ENCODE measurements around the gene ZNF628.
A peak's percentile ranks its signal among the peaks of the same experiment; 100 is the strongest.

ZNF628 gene

DNA sequence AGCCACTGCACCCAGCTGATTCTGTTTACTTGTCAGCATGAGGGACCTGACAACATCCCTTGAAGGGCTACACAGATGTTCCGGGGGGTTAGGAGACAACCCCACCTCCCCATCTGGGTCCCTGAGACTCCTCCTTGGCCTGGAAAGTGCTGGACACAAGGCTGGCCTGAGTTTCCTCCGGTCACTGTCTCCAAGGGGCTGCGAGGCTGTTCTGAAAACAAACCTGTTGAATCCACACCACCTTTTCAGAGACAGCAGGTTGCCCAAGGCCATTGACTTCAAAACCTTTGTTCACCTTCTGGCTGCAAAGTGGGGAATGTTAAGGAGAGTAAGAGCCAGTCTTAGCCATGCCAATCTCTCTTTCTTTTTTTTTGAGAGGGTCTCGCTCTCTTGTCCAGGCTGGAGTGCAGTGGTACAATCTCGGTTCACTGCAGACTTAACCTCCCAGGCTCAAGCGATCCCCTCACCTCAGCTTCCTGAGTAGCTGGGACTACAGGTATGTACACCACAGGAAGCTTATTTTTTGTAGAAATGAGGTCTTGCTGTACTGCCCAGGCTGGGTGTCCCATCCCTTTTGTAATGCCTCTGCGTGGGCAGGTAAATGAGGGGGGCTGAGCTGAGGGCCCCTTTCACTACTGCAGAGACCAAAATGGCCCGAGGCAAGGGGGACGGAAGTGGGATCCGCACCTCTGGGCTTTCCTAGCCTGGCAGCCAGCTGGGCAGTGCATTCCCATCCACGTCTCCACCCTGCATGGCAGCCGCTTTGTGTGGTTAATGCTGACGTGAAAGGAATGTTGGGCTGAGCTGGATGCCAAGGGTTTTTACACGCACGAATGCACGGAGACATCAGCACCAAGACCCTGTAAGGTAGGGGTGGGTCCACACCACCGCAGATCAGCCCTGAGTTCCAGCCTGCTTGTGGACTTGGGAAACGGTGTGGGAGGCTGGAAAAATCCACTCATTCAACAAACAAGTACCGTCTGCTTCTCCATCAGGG, 1.9 kb upstream of the ZNF628 start:
- Histone ChIP-seq H2AFZ (ENCODE audit: insufficient read depth, low read length, poor library complexity) (no peak overlapping the region), H3K4me2 (ENCODE audit: low read length) (no peak overlapping the region), H3K27ac (ENCODE audit: low read depth, low read length) (no peak overlapping the region), H4K12ac (ENCODE audit: low read depth, low read length) (peak overlapping the region; percentile 1), H3K79me2 (ENCODE audit: control insufficient read depth, insufficient read depth, low read length, poor library complexity) (no peaks in the 10 kb centered on the region), H3K79me1 (ENCODE audit: low read length) (peaks cover 4% of the 10 kb centered on the region), H4K91ac (ENCODE audit: low read depth, low read length) (peak overlapping the region; percentile 42), H3K9me3 (ENCODE audit: insufficient read depth, low read depth, low read length) (no peaks in the 10 kb centered on the region), H3K4me1 (ENCODE audit: control insufficient read depth in 1 of 2, insufficient read depth in 2 of 2, low read length in 2 of 2) (peaks cover 4 to 8% of the 10 kb centered on the region in 2 experiments), H3K14ac (ENCODE audit: low read length) (no peak overlapping the region), H3K4me3 (ENCODE audit: low read depth, low read length) (no peak overlapping the region), H3K9ac (ENCODE audit: low read length) (no peak overlapping the region), H2BK12ac (ENCODE audit: low read length) (peak overlapping the region; percentile 5), H3K23ac (ENCODE audit: low read length) (no peak overlapping the region), H3K18ac (ENCODE audit: low read length) (no peak overlapping the region), H2AK5ac (ENCODE audit: low read length) (no peak overlapping the region), H3K36me3 (ENCODE audit: control insufficient read depth in 1 of 2, insufficient read depth in 2 of 2, low read length in 2 of 2) (no peaks in the 10 kb centered on the region), H2BK5ac (ENCODE audit: low read depth, low read length, poor library complexity) (no peak overlapping the region), H2BK120ac (ENCODE audit: insufficient read depth, low read length, poor library complexity) (no peak overlapping the region), H3K27me3 (ENCODE audit: insufficient read depth, low read length) (no peaks in the 10 kb centered on the region), H4K8ac (ENCODE audit: low read depth, low read length) (no peak overlapping the region), H3K4ac (ENCODE audit: low read depth, low read length) (no peak overlapping the region)
- no CpG with 5 or more reads among the region's 19 CpGs for WGBS (ENCODE audit: extremely low coverage, insufficient coverage, insufficient read length)
- no peak for DNase-seq

DNA sequence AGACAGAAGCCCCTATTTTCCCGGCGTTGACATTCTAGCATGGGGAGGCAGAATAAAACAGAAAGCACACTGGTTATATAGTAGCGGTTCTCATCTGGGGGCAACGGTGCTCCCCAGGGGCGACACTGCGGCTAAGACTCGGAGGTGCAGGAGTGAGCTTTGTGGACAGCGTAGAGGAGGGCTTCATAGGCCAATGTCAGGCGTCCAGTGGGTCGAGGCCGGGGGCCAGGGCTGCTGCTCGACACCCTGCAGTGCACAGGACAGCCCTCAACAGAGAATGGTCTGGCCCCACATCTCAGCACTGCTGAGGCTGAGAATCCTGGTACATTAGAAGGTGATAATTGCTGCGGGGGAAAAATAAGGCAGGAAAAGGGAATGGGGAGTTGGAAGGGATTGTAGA, 1.5 kb downstream of the ZNF628 start:
- Histone ChIP-seq H3K18ac (ENCODE audit: low read length) (no peak overlapping the region), H3K79me2 (ENCODE audit: control insufficient read depth, insufficient read depth, low read length, poor library complexity) (no peaks in the 10 kb centered on the region), H3K9ac (ENCODE audit: low read length) (no peak overlapping the region), H4K8ac (ENCODE audit: low read depth, low read length) (no peak overlapping the region), H3K4me2 (ENCODE audit: low read length) (no peak overlapping the region), H3K4me3 (ENCODE audit: low read depth, low read length) (no peak overlapping the region), H3K79me1 (ENCODE audit: low read length) (peaks cover 4% of the 10 kb centered on the region), H3K14ac (ENCODE audit: low read length) (peak overlapping the region; percentile 22), H3K36me3 (ENCODE audit: control insufficient read depth in 1 of 2, insufficient read depth in 2 of 2, low read length in 2 of 2) (peaks cover 12% of the 10 kb centered on the region in 2 experiments), H3K4ac (ENCODE audit: low read depth, low read length) (peak overlapping the region; percentile 28), H2BK120ac (ENCODE audit: insufficient read depth, low read length, poor library complexity) (no peak overlapping the region), H4K91ac (ENCODE audit: low read depth, low read length) (no peak overlapping the region), H3K27me3 (ENCODE audit: insufficient read depth, low read length) (no peaks in the 10 kb centered on the region), H3K23ac (ENCODE audit: low read length) (no peak overlapping the region), H3K4me1 (ENCODE audit: control insufficient read depth in 1 of 2, insufficient read depth in 2 of 2, low read length in 2 of 2) (peaks cover 4 to 8% of the 10 kb centered on the region in 2 experiments), H3K9me3 (ENCODE audit: insufficient read depth, low read depth, low read length) (peaks cover 1% of the 10 kb centered on the region), H2AFZ (ENCODE audit: insufficient read depth, low read length, poor library complexity) (no peak overlapping the region), H2BK5ac (ENCODE audit: low read depth, low read length, poor library complexity) (no peak overlapping the region), H4K12ac (ENCODE audit: low read depth, low read length) (no peak overlapping the region), H2BK12ac (ENCODE audit: low read length) (peak overlapping the region; percentile 33), H3K27ac (ENCODE audit: low read depth, low read length) (no peak overlapping the region), H2AK5ac (ENCODE audit: low read length) (peak overlapping the region; percentile 20)
- 100% methylated on average over 1 of the region's 13 CpGs for WGBS (ENCODE audit: extremely low coverage, insufficient coverage, insufficient read length)
- no peak for DNase-seq

DNA sequence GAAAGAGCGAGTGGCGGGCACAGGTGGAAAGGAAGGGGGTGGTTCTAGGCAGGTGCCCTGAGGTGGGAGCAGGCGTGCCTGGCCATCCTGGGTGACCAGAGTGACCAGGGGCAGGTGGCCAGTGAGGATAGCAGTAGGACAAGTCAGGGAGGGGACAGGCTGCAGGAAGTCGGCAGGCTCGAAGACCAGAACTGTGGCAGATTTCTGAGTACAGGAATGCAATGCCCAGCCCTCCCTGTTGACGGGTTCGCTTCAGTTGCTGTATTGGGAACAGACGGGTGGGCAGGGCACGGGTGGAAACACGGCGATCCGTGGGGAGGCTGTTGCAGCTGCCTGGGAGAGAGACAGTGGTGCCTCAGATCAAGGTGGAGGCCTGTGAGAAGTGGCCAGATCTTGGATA, 1.9 kb downstream of the ZNF628 start:
- Histone ChIP-seq H4K91ac (ENCODE audit: low read depth, low read length) (no peak overlapping the region), H2BK12ac (ENCODE audit: low read length) (no peak overlapping the region)

DNA sequence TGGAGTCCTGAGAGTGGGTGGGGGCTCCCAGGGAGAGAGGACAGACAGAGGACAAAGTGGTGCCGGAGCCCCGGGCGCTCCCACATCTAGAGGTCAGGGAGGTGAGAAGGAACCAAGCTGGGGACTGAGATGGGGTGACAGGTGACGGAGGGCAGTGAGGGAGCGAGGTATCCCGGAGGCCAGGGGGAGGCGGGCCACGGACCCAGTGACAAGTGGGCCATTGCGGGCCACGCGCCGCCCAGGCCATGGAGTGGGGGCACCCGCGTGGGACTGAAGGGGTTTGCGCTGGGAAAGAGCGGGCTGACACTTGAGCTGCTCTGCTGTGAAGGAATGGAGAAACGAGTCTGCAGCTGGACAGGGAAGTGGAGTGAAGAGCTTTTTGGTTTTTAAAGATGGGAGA, 2.6 kb downstream of the ZNF628 start:
- H2AK5ac ChIP-seq (ENCODE audit: low read length), result no peak overlapping the region
- no peak overlapping the region for H4K8ac ChIP-seq (ENCODE audit: low read depth, low read length)
- no peak overlapping the region for H2BK5ac ChIP-seq (ENCODE audit: low read depth, low read length, poor library complexity)
- no peak overlapping the region for H4K12ac ChIP-seq (ENCODE audit: low read depth, low read length)
- peaks cover 1% of the 10 kb centered on the region for H3K9me3 ChIP-seq (ENCODE audit: insufficient read depth, low read depth, low read length)
- peaks cover 15 to 20% of the 10 kb centered on the region in 2 experiments for H3K36me3 ChIP-seq (ENCODE audit: control insufficient read depth in 1 of 2, insufficient read depth in 2 of 2, low read length in 2 of 2)
- H3K27ac ChIP-seq (ENCODE audit: low read depth, low read length), result no peak overlapping the region
- no peak for DNase-seq
- H3K14ac ChIP-seq (ENCODE audit: low read length), result no peak overlapping the region
- WGBS (ENCODE audit: extremely low coverage, insufficient coverage, insufficient read length), result no CpG with 5 or more reads among the region's 17 CpGs
- H3K23ac ChIP-seq (ENCODE audit: low read length), result no peak overlapping the region
- no peak overlapping the region for H3K9ac ChIP-seq (ENCODE audit: low read length)
- no peak overlapping the region for H4K91ac ChIP-seq (ENCODE audit: low read depth, low read length)
- H2BK12ac ChIP-seq (ENCODE audit: low read length), result no peak overlapping the region
- no peak overlapping the region for H2AFZ ChIP-seq (ENCODE audit: insufficient read depth, low read length, poor library complexity)
- H3K4me3 ChIP-seq (ENCODE audit: low read depth, low read length), result no peak overlapping the region
- H3K4me1 ChIP-seq (ENCODE audit: control insufficient read depth in 1 of 2, insufficient read depth in 2 of 2, low read length in 2 of 2), result peaks cover 11 to 13% of the 10 kb centered on the region in 2 experiments
- no peak overlapping the region for H3K18ac ChIP-seq (ENCODE audit: low read length)
- H3K79me1 ChIP-seq (ENCODE audit: low read length), result peaks cover 4% of the 10 kb centered on the region
- no peaks in the 10 kb centered on the region for H3K27me3 ChIP-seq (ENCODE audit: insufficient read depth, low read length)
- H3K4me2 ChIP-seq (ENCODE audit: low read length), result no peak overlapping the region
- H3K4ac ChIP-seq (ENCODE audit: low read depth, low read length), result peak overlapping the region; percentile 9
- no peak overlapping the region for H2BK120ac ChIP-seq (ENCODE audit: insufficient read depth, low read length, poor library complexity)
- H3K79me2 ChIP-seq (ENCODE audit: control insufficient read depth, insufficient read depth, low read length, poor library complexity), result no peaks in the 10 kb centered on the region

More for the DNA sequence above, 1.9 kb downstream of the ZNF628 start:
- no peak overlapping the region for H3K4me2 ChIP-seq (ENCODE audit: low read length)
- no peak overlapping the region for H4K8ac ChIP-seq (ENCODE audit: low read depth, low read length)
- H3K4me1 ChIP-seq (ENCODE audit: control insufficient read depth in 1 of 2, insufficient read depth in 2 of 2, low read length in 2 of 2), result peaks cover 5 to 8% of the 10 kb centered on the region in 2 experiments
- no peak overlapping the region for H3K14ac ChIP-seq (ENCODE audit: low read length)
- no peaks in the 10 kb centered on the region for H3K79me2 ChIP-seq (ENCODE audit: control insufficient read depth, insufficient read depth, low read length, poor library complexity)
- no peak overlapping the region for H2AFZ ChIP-seq (ENCODE audit: insufficient read depth, low read length, poor library complexity)
- peaks cover 1% of the 10 kb centered on the region for H3K9me3 ChIP-seq (ENCODE audit: insufficient read depth, low read depth, low read length)
- H3K36me3 ChIP-seq (ENCODE audit: control insufficient read depth in 1 of 2, insufficient read depth in 2 of 2, low read length in 2 of 2), result peaks cover 14 to 15% of the 10 kb centered on the region in 2 experiments
- peaks cover 4% of the 10 kb centered on the region for H3K79me1 ChIP-seq (ENCODE audit: low read length)
- H2BK120ac ChIP-seq (ENCODE audit: insufficient read depth, low read length, poor library complexity), result no peak overlapping the region
- no peak overlapping the region for H4K12ac ChIP-seq (ENCODE audit: low read depth, low read length)
- no peaks in the 10 kb centered on the region for H3K27me3 ChIP-seq (ENCODE audit: insufficient read depth, low read length)
- no peak overlapping the region for H3K23ac ChIP-seq (ENCODE audit: low read length)
- H3K18ac ChIP-seq (ENCODE audit: low read length), result no peak overlapping the region
- no peak for DNase-seq
- H3K27ac ChIP-seq (ENCODE audit: low read depth, low read length), result no peak overlapping the region
- no peak overlapping the region for H3K9ac ChIP-seq (ENCODE audit: low read length)
- no CpG with 5 or more reads among the region's 12 CpGs for WGBS (ENCODE audit: extremely low coverage, insufficient coverage, insufficient read length)
- no peak overlapping the region for H2AK5ac ChIP-seq (ENCODE audit: low read length)
- no peak overlapping the region for H3K4me3 ChIP-seq (ENCODE audit: low read depth, low read length)
- H2BK5ac ChIP-seq (ENCODE audit: low read depth, low read length, poor library complexity), result no peak overlapping the region
- H3K4ac ChIP-seq (ENCODE audit: low read depth, low read length), result no peak overlapping the region
